ENCODE measurements around the gene SLC25A47. TPM values are rescaled to one million over a fixed set of nuclear protein-coding genes. Genes with fewer than 3 reads are reported as not detected.

Gene SLC25A47
- total RNA-seq, 1 experiment from 2014 or later = not detected

GRCh38 chr14:100376751-100377171, 53.6 kb downstream of the SLC25A47 start:
- TF ChIP-seq EMX1 (CRISPR knock-in tag; IDR thresholded peaks at IDR 0.05) (no peak), ZNF532 (CRISPR knock-in tag; IDR thresholded peaks at IDR 0.05; ENCODE audit: borderline replicate concordance) (no peak), ZNF263 (CRISPR knock-in tag; IDR thresholded peaks at IDR 0.05; ENCODE audit: low read depth) (no peak), TEAD4 (CRISPR knock-in tag; IDR thresholded peaks at IDR 0.05) (peak; percentile 9; the same call in 1 of the 2 replicates), ZBTB43 (CRISPR knock-in tag; IDR thresholded peaks at IDR 0.05) (no peak), ZNF317 (CRISPR knock-in tag; IDR thresholded peaks at IDR 0.05; ENCODE audit: borderline replicate concordance, low read depth) (no peak), JAZF1 (CRISPR knock-in tag; IDR thresholded peaks at IDR 0.05) (no peak), SOX15 (CRISPR knock-in tag; IDR thresholded peaks at IDR 0.05) (no peak)
- H3K27ac Mint-ChIP-seq = peak overlapping the region; percentile 98
- peaks cover 52% of the 10 kb centered on the region for H3K4me1 Mint-ChIP-seq
- H3K36me3 Mint-ChIP-seq = peaks cover 4% of the 10 kb centered on the region; the same call in 1 of the 2 replicates
- H3K27me3 Mint-ChIP-seq (ENCODE audit: low read depth) = no peaks in the 10 kb centered on the region
- ATAC-seq = no peak
- DNase-seq (ENCODE audit: low spot score) = no peak
- H3K9me3 Mint-ChIP-seq = no peaks in the 10 kb centered on the region
- POLR2A ChIA-PET = no interaction called here
- CTCF ChIA-PET = interaction anchor here (0.9 to 1.9 kb wide), 4 partner anchors 41 to 276 kb away, joined by 3 to 9 read pairs (median 7); no protein-coding TSS in a partner anchor
- H3K4me3 Mint-ChIP-seq = peak overlapping the region; percentile 96

Small RNA genes lying within 50 kb of the gene (microRNA-seq; reads per million reads assigned to microRNA genes)
- gene MIR345 (ENCODE audit: borderline number of aligned reads) = 74.8 reads per million, percentile 59 among the genes with 10 or more reads in this experiment
- not detected for gene MIR6764 (ENCODE audit: borderline number of aligned reads)

Other genes starting within 250 kb of the SLC25A47 start
- 0.53 to 1.6 TPM (median 0.55 TPM) in 3 replicates for gene DEGS2, start 163.7 kb upstream of the SLC25A47 start, total RNA-seq (2021)
- gene YY1, start 84.2 kb upstream of the SLC25A47 start, total RNA-seq (2021) = 78.8 to 83.1 TPM (median 81.9 TPM) in 3 replicates
- gene SLC25A29, start 16.9 kb upstream of the SLC25A47 start, total RNA-seq (2021) = 179 to 185 TPM (median 181 TPM) in 3 replicates
- 7.6 to 9.0 TPM (median 8.0 TPM) in 3 replicates for gene WDR25, start 53.1 kb downstream of the SLC25A47 start, total RNA-seq (2021)